Measurements from ENCODE around the gene ZFP62. TPM values are rescaled to one million over a fixed set of nuclear protein-coding genes. Genes with fewer than 3 reads are reported as not detected.
A peak's percentile ranks its signal among the peaks of the same experiment; 100 is the strongest.

ZFP62 gene
- total RNA-seq, 2 experiments from 2014 or later, result 17.9 to 20.5 TPM

DNA sequence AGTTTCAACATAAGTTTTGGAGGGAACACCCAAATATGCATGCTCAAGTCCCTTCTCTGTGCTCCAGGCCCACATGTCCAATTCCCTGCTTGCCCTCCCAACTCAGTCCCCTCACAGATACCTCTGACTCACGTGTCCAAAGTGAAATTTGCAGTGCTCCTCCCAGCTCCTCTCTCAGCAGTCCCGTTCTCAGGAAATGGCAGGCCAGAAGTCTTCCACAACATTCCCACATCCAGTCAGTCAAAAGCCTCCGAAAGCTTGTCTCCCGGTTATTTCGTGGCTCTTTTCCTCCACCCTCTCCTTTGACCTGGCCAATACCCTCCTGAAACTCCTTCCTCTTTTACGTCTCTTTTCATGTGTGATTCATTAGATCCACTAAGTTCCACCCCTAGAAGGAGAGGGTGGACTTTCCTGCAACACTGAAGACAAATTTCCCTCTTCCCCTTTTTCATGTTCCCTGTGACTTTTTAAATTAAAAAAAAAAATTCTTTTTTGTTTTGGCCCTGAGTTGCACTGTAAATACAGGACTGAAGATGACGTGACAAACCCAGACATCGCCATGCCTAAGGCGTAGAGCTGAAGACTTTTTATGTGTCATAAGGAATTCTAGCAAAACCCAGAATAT lies 45.7 kb downstream of the ZFP62 start:
- CTCF ChIA-PET, result interaction anchor here (5.6 kb wide), 1 partner anchor 15 kb away, joined by 24 read pairs; no protein-coding TSS in a partner anchor
- H3K4me1 Mint-ChIP-seq (ENCODE audit: low read depth), result peaks cover 54% of the 10 kb centered on the region

DNA sequence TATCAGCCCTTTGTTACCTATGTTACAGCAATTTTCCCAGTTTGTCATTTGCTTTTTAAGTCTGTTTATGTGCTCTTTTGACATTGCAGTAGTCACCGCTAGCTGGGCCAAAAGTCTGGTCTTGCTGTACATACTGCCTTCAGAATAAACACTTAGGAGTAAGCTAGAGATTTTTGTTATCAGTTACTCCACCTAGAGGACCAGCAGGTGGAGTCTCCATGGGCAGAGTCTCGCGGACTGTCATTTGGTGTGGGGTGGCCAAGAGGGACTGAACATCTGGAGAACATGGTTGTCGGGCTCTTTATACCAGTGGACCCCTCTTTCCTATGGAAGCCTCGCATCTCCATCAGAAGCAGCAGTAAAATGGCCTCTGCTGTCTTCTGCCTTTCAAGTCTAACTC lies 47.7 kb downstream of the ZFP62 start:
- ChIA-PET CTCF (interaction anchor here (1.5 to 5.6 kb wide), 3 partner anchors 10 to 17 kb away, joined by 5 to 24 read pairs (median 5); partner anchors contain the start of gene MGAT1), POLR2A (interaction anchor here (1.9 kb wide), 1 partner anchor 17 kb away, joined by 6 read pairs; no protein-coding TSS in a partner anchor)
- Mint-ChIP-seq H3K4me3 (no peak overlapping the region), H3K27ac (peak overlapping the region; percentile 10), H3K4me1 (ENCODE audit: low read depth) (peaks cover 60% of the 10 kb centered on the region), H3K9me3 (no peaks in the 10 kb centered on the region), H3K27me3 (no peaks in the 10 kb centered on the region), H3K36me3 (no peaks in the 10 kb centered on the region)
- DNase-seq, result peak; percentile 26
- intact Hi-C loops (cut with micrococcal nuclease), result no loop called here

More for the DNA sequence above, 45.7 kb downstream of the ZFP62 start:
- POLR2A ChIA-PET, result interaction anchor here (1.1 to 1.9 kb wide), 3 partner anchors 10 to 15 kb away, joined by 3 to 6 read pairs (median 4); no protein-coding TSS in a partner anchor
- intact Hi-C loops (cut with micrococcal nuclease), result no loop called here
- Mint-ChIP-seq H3K9me3 (no peaks in the 10 kb centered on the region), H3K4me3 (no peak overlapping the region), H3K27me3 (no peaks in the 10 kb centered on the region), H3K36me3 (no peaks in the 10 kb centered on the region), H3K27ac (no peak overlapping the region)
- DNase-seq, result peak; percentile 6

DNA sequence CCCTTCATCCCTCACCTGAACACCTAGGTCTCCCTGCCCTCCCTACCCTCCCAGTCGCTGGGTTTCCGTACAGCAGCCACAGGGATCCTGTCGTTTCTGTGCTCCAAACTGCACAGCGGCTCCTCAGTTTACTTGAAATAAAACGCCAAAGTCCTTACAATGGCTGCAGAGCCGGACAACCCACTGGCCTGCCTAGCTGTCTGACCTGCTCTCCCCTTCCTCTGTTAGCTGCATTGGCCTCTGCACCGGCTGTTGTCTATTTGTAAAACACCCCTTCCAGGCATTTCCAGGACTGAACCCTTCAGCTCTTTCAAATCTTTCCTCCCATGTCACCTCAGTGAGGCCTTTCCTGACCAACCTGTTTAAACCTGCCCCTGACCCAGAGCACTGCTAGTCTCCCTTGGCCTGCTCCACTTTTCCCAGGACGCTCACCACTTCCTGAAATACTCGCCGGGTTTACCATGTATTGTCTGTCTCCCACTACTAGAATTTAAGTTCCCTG lies 49.4 kb downstream of the ZFP62 start:
- DNase-seq, result peak; percentile 9
- peaks cover 5% of the 10 kb centered on the region for H3K36me3 Mint-ChIP-seq
- no peaks in the 10 kb centered on the region for H3K9me3 Mint-ChIP-seq
- H3K27ac Mint-ChIP-seq, result peak overlapping the region; percentile 96
- CTCF ChIA-PET, result interaction anchor here (5.6 kb wide), 1 partner anchor 19 kb away, joined by 24 read pairs; no protein-coding TSS in a partner anchor
- intact Hi-C loops (cut with micrococcal nuclease), result no loop called here
- H3K4me3 Mint-ChIP-seq, result peak overlapping the region; percentile 94
- H3K4me1 Mint-ChIP-seq (ENCODE audit: low read depth), result peaks cover 64% of the 10 kb centered on the region
- H3K27me3 Mint-ChIP-seq, result no peaks in the 10 kb centered on the region
- POLR2A ChIA-PET, result interaction anchor here (2.9 kb wide), 1 partner anchor 20 kb away, joined by 38 read pairs; no protein-coding TSS in a partner anchor

DNA sequence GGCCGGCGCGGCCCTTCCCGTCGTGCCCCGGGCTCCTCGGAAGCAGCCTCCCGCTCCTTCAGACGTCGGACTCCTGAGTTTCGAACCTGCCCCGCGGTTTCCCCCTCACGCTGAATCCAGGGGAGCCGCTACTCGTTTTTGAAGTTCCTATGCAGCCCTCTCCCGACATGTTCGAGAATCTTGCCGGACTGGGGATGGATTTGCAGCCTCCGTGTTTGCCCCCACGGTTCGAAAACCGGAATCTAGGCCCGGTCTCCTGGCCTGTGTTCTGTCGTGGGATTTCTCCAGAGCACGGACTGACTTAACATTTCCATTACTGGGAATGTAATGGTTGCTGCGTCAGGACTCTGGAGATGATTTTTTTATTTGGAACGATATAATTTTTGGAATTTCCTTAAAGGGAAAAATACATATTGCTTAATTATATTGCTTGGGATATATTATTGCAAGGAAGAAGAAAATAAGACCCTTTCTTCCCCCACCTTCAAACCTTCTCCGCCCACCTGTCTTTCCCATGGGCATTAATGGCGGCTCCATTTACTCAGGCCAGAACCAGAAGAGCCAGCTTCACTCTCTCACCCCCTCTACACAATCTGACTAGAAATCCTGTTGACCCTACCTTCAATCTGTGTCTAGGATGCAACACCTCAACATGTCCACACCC lies 50.0 kb downstream of the ZFP62 start:
- intact Hi-C loops (cut with micrococcal nuclease), result loop anchor here (1.0 kb wide), 4 partner anchors 9 to 380 kb away; partner anchors contain the start of genes MGAT1 and ZFP62
- Mint-ChIP-seq H3K4me3 (peak overlapping the region; percentile 94), H3K27me3 (no peaks in the 10 kb centered on the region), H3K4me1 (ENCODE audit: low read depth) (peaks cover 67% of the 10 kb centered on the region), H3K27ac (peak overlapping the region; percentile 96), H3K36me3 (peaks cover 5% of the 10 kb centered on the region), H3K9me3 (no peaks in the 10 kb centered on the region)
- ChIA-PET POLR2A (interaction anchor here (1.0 to 2.9 kb wide), 4 partner anchors 10 to 50 kb away, joined by 3 to 38 read pairs (median 8); partner anchors contain the start of gene ZFP62), CTCF (interaction anchor here (0.8 to 5.6 kb wide), 3 partner anchors 9 to 58 kb away, joined by 3 to 24 read pairs (median 8); partner anchors contain the start of gene MGAT1)
- peak; percentile 9 for DNase-seq

DNA sequence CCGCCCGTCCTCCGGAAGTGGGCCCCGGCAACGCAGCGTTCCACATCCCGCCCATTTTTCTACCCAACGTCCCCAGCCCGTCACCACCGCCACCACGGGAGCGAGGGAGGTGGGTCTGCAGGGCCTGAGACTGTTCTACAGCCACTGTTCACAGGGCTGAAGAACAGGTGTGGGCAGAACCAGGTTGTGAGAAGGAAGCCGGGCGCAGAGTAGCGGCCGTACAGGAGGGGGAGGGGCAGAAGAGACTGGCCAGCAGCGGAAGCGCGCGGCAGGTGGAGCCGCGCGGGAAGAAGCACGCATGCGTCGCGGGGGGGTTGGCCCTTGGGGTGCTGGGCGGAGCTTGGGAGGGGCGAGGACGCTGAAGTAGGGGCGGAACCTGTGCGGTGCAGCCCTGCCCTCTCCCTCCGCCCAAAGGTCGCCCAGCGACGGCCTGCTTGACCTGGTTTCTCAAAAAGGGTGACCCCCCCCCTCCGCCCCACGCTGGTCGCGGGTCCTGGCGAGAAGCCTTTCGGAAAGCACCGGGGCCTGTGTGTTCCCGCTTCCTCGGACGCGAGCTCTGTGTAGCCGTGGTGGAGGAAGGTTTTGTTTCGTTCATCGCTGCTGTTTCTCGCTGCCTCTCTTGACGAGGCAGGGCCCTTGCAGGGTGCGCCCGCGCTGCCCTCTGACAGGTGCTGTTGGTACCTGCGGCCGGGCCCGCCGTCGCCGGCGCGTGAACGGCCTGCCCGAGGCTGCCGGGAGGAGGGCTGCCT lies 50.7 kb downstream of the ZFP62 start:
- Mint-ChIP-seq H3K27me3 (no peaks in the 10 kb centered on the region), H3K27ac (peak overlapping the region; percentile 99), H3K4me1 (ENCODE audit: low read depth) (peaks cover 69% of the 10 kb centered on the region), H3K4me3 (peak overlapping the region; percentile 94), H3K36me3 (peaks cover 5% of the 10 kb centered on the region), H3K9me3 (no peaks in the 10 kb centered on the region)
- CTCF ChIA-PET, result interaction anchor here (0.8 to 5.6 kb wide), 3 partner anchors 9 to 58 kb away, joined by 3 to 24 read pairs (median 8); partner anchors contain the start of gene MGAT1
- intact Hi-C loops (cut with micrococcal nuclease), result loop anchor here (1.0 kb wide), 4 partner anchors 8 to 381 kb away; partner anchors contain the start of genes MGAT1 and ZFP62
- peak; percentile 97 for DNase-seq
- POLR2A ChIA-PET, result interaction anchor here (1.0 to 2.9 kb wide), 5 partner anchors 9 to 51 kb away, joined by 3 to 38 read pairs (median 8); partner anchors contain the start of gene ZFP62

DNA sequence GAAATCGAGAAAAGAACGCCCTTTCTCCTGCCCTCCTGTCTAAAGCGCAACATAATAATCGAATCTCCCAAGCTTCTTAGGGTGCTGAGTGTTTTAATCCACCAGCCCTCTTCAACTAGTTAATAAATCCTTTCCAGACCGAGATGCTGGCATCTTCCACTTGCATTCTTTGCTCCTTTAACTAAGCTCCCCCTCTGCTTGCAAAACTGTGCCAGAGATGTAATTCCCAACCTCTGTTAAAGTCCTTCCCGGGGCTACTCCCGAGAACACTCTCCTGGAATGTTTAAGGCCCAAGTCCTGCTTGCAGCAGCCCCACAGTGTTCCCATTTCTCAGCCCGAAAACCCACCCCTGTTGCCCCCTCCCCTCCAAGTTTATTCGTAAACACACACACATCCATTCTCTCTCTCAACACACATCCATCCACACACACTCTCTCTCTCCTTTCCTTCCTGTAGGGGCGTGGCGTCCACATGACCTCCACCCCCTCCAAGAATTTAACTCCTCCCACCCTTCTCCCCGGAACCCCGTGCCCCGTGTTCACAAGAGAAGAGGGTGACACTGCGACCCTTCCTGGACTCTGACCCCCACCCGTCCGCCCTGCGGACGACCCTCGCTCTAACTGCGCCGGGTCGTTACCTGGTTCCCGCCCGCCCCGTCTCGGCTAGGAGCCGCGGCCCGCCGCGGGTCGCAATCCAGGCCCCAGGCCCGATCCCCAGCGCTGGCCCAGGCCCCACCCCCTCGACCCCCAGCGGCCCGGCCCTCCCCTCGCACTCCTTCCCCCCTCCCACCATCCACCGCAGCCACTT lies 51.5 kb downstream of the ZFP62 start:
- DNase-seq, result peak; percentile 92
- H3K9me3 Mint-ChIP-seq, result no peaks in the 10 kb centered on the region
- peaks cover 71% of the 10 kb centered on the region for H3K4me1 Mint-ChIP-seq (ENCODE audit: low read depth)
- intact Hi-C loops (cut with micrococcal nuclease), result loop anchor here (1.0 to 10.0 kb wide), 7 partner anchors 7 to 382 kb away; partner anchors contain the start of genes CNOT6, MGAT1 and ZFP62
- ChIA-PET CTCF (interaction anchor here (1.0 to 5.6 kb wide), 2 partner anchors 8 to 21 kb away, joined by 8 to 24 read pairs; partner anchors contain the start of gene MGAT1), POLR2A (interaction anchor here (1.0 to 3.3 kb wide), 7 partner anchors 8 to 51 kb away, joined by 3 to 38 read pairs (median 8); partner anchors contain the start of gene ZFP62)
- no peaks in the 10 kb centered on the region for H3K27me3 Mint-ChIP-seq
- H3K27ac Mint-ChIP-seq, result peak overlapping the region; percentile 99
- H3K4me3 Mint-ChIP-seq, result peak overlapping the region; percentile 94
- H3K36me3 Mint-ChIP-seq, result peaks cover 9% of the 10 kb centered on the region

DNA sequence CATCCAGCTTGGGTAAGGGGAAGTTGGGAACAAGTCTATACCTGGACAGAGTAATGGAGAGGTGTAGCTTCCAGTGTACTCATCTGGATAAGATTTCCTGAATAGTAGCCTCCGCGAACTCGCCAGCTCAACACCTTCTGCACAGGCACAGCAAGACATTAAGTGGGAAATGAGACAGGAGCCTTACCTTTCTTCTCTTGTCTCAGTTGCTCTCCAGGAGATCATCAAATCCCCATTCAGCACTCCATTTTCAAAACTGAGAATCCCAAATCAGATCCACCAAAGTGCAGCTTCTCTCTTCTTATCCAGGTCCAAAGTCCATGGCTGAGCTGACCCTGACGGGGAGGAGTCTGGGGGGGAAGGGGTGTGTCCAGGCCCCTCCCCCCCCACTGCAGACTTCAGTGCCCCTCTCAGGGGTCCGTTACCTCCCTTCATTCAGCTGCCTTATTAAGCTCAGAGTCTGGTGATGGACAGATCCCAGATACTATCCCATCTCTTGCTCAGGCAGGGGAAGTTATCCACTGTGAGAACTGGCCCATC lies 52.5 kb downstream of the ZFP62 start:
- Mint-ChIP-seq H3K27ac (peak overlapping the region; percentile 99), H3K4me1 (ENCODE audit: low read depth) (peaks cover 64% of the 10 kb centered on the region), H3K36me3 (peaks cover 11% of the 10 kb centered on the region), H3K9me3 (no peaks in the 10 kb centered on the region), H3K4me3 (peak overlapping the region; percentile 94), H3K27me3 (no peaks in the 10 kb centered on the region)
- ChIA-PET CTCF (interaction anchor here (0.5 to 2.4 kb wide), 3 partner anchors 22 to 266 kb away, joined by 3 to 8 read pairs (median 3); no protein-coding TSS in a partner anchor), POLR2A (interaction anchor here (1.1 to 3.3 kb wide), 3 partner anchors 8 to 22 kb away, joined by 3 to 22 read pairs (median 8); no protein-coding TSS in a partner anchor)
- DNase-seq, result no peak
- intact Hi-C loops (cut with micrococcal nuclease), result loop anchor here (2.0 to 10.0 kb wide), 2 partner anchors 314 to 352 kb away; partner anchors contain the start of gene CNOT6

DNA sequence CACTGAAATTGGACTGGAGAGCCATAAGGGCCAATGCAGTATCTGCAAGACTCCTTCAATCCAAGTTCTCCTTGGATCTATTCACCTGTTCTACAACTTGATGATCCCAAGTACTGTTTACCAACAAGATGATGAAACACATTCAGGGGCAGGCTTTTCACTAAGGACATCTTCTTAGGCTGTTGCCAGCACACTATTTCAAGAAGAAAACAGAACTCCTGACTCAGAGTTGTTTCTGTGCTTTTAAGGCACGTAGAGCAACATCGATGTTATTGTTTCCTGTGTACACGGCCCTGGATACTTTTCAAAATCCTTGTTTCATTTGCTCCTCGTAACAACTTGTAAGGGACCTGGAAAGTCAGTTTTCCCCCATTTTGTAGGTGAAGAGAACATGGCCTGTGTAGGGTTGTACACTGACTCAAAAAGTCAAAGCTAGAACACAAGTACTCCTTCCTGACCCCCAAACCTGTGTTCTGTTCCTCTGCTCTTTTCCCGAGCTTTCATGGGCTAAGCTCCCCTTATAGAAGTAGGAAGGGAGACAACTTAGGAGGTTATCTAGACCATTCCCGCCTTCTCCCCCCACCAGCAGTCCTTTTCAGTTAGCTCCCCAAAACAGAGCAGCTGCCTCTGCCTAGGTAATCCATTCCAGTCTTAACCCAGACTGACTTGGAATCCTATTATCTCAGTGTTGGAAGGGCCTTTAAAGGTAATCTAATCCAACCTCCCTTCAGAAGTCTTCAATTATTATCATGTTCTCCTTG lies 53.2 kb downstream of the ZFP62 start:
- POLR2A ChIA-PET, result interaction anchor here (3.3 kb wide), 1 partner anchor 23 kb away, joined by 22 read pairs; no protein-coding TSS in a partner anchor
- no peaks in the 10 kb centered on the region for H3K27me3 Mint-ChIP-seq
- intact Hi-C loops (cut with micrococcal nuclease), result loop anchor here (2.0 to 10.0 kb wide), 2 partner anchors 313 to 353 kb away; partner anchors contain the start of gene CNOT6
- no peaks in the 10 kb centered on the region for H3K9me3 Mint-ChIP-seq
- H3K4me3 Mint-ChIP-seq, result peak overlapping the region; percentile 94
- H3K4me1 Mint-ChIP-seq (ENCODE audit: low read depth), result peaks cover 57% of the 10 kb centered on the region
- peak overlapping the region; percentile 99 for H3K27ac Mint-ChIP-seq
- DNase-seq, result no peak
- H3K36me3 Mint-ChIP-seq, result peaks cover 11% of the 10 kb centered on the region
- CTCF ChIA-PET, result interaction anchor here (0.6 to 2.4 kb wide), 2 partner anchors 23 to 24 kb away, joined by 3 to 8 read pairs; no protein-coding TSS in a partner anchor

DNA sequence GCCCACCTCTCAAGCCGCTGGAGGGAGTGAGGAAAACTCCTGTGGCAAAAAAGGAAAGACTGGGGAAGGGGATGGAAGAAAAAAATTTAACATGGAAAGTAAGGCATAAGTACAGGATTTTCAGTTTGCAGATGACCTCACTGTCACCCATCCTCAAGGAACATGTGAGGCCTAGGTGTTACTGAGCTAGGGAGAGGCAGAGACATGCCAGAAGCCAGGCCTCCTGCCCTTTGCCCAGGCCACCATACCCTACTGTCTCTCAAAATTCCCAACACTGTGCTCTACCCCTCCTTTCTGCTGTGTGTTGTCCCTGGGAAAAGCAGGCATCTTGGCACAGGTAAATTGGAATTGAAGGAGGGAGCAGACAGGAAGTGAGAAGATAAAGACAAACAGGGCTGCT lies 54.0 kb downstream of the ZFP62 start:
- peaks cover 55% of the 10 kb centered on the region for H3K4me1 Mint-ChIP-seq (ENCODE audit: low read depth)
- no peaks in the 10 kb centered on the region for H3K27me3 Mint-ChIP-seq
- intact Hi-C loops (cut with micrococcal nuclease), result loop anchor here (10.0 kb wide), 1 partner anchor 312 kb away; the partner anchor contains the start of gene CNOT6
- CTCF ChIA-PET, result interaction anchor here (0.9 to 2.4 kb wide), 3 partner anchors 13 to 25 kb away, joined by 3 to 8 read pairs (median 4); no protein-coding TSS in a partner anchor
- H3K9me3 Mint-ChIP-seq, result no peaks in the 10 kb centered on the region
- POLR2A ChIA-PET, result interaction anchor here (0.7 to 3.3 kb wide), 2 partner anchors 24 to 62 kb away, joined by 3 to 22 read pairs; no protein-coding TSS in a partner anchor
- H3K36me3 Mint-ChIP-seq, result peaks cover 11% of the 10 kb centered on the region
- no peak for DNase-seq
- H3K4me3 Mint-ChIP-seq, result peak overlapping the region; percentile 94
- peak overlapping the region; percentile 99 for H3K27ac Mint-ChIP-seq
